HepG2 (cell line): ENCODE results near the gene PIAS1. TPM values are rescaled to one million over a fixed set of nuclear protein-coding genes. Genes with fewer than 3 reads are reported as not detected.

Experiments
- AHDC1 ChIP-seq: sonication (generic); formaldehyde crosslinking; IDR thresholded peaks from 2 replicates; pipeline ENCODE4 v1.5.1; 2020; ENCODE audit warnings: mild to moderate bottlenecking, missing genetic modification reagents, borderline replicate concordance
- ASH2L ChIP-seq: fragments of 300-600, 200-600 bp; sonication (generic); IDR thresholded peaks from 2 replicates; pipeline ENCODE4 v1.7.0; 2017; ENCODE audit warnings: low read depth, mild to moderate bottlenecking, moderate library complexity, mixed read lengths, low read length; ENCODE audit not compliant: insufficient read length
- ATF7-NPFF ChIP-seq: sonication (generic); formaldehyde crosslinking; IDR thresholded peaks from 2 replicates; pipeline ENCODE4 v1.8.1; 2023; ENCODE audit warnings: mild to moderate bottlenecking, low read depth, missing genetic modification reagents, moderate library complexity
- FOXP1 ChIP-seq, 2 experiments: fragments of 450-650 bp in 1 of 2; IDR thresholded peaks; 2 replicates each; pipeline ENCODE4 v1.6.1; 2017 to 2018; ENCODE audit warnings: antibody characterized with exemption in 1 of 2
- HDAC1 ChIP-seq: sonication (generic); formaldehyde crosslinking; IDR thresholded peaks from 2 replicates; pipeline ENCODE4 v1.5.1; 2020; ENCODE audit warnings: mild to moderate bottlenecking, missing genetic modification reagents
- HHEX ChIP-seq: IDR thresholded peaks from 2 replicates; pipeline ENCODE4 v1.6.1; 2016; ENCODE audit warnings: control low read depth
- HMGA1 ChIP-seq: sonication (generic); formaldehyde crosslinking; conservative IDR thresholded peaks from 2 replicates; pipeline ENCODE4 v1.4.0; 2020; ENCODE audit warnings: missing genetic modification reagents
- MIER3 ChIP-seq: IDR thresholded peaks from 2 replicates; pipeline ENCODE4 v1.6.1; 2016; ENCODE audit warnings: missing compliant biosample characterization, borderline replicate concordance
- NFYC ChIP-seq: IDR thresholded peaks from 2 replicates; pipeline ENCODE4 v1.6.1; 2016; ENCODE audit warnings: missing genetic modification reagents, missing compliant biosample characterization
- PAXIP1 ChIP-seq: sonication (generic); formaldehyde crosslinking; conservative IDR thresholded peaks from 2 replicates; pipeline ENCODE4 v1.4.0; 2020; ENCODE audit warnings: mild to moderate bottlenecking, missing genetic modification reagents, moderate library complexity
- SMAD3 ChIP-seq: sonication (generic); formaldehyde crosslinking; IDR thresholded peaks from 2 replicates; pipeline ENCODE4 v1.4.0; 2020; ENCODE audit warnings: missing genetic modification reagents
- SOX5 ChIP-seq: IDR thresholded peaks from 2 replicates; pipeline ENCODE4 v1.6.1; 2016; ENCODE audit warnings: borderline replicate concordance
- ZBTB26 ChIP-seq: IDR thresholded peaks from 2 replicates; pipeline ENCODE4 v1.6.1; 2016; ENCODE audit warnings: missing compliant biosample characterization, missing genetic modification reagents, borderline replicate concordance
- polyA plus RNA-seq, 8 experiments: library from polyadenylated mRNA; depleted of rRNA in 3 of 8; stranded (reverse) in 7 of 8; unstranded in 1 of 8; fragments of >200 nt; fragmentation: Illumina TruSeq in 4 of 8; extraction: Trizol in 4 of 8; gene quantifications; 2 replicates each; pipeline versions ENCODE4 v1.2.1 to v1.2.3, GENCODE V29; 2011 to 2016; ENCODE audit warnings: low read depth in 4 of 8, missing spikeins in 1 of 8, mixed read lengths in 1 of 8; ENCODE audit not compliant: insufficient read depth in 1 of 8
- total RNA-seq, 5 experiments: library from RNA; depleted of rRNA; stranded (reverse); fragments of >200 nt; fragmentation: Illumina TruSeq; extraction: Trizol; gene quantifications; 2 replicates each; pipeline ENCODE4 v1.2.3, GENCODE V29; 2016; ENCODE audit warnings: low read depth in 1 of 5

Gene PIAS1
- total and polyA plus RNA-seq, 2 of the 13 experiments (the other 11 are each of a cell fraction or from before 2014, with no cell fraction given), result 20.7 to 33.7 TPM

- TF ChIP-seq AHDC1 (CRISPR knock-in tag) (peak; percentile 52; the same call in 1 of the 2 replicates), FOXP1 (IDR thresholded peaks at IDR 0.05) (no peak), FOXP1 (CRISPR knock-in tag; IDR thresholded peaks at IDR 0.05) (peak; percentile 73), MIER3 (no peak), HDAC1 (CRISPR knock-in tag) (peak; percentile 31; the same call in 1 of the 2 replicates), ATF7-NPFF (no peak), SMAD3 (CRISPR knock-in tag) (0 out of 2 replicates have a peak, but pooled peaks have one; percentile 27), PAXIP1 (peak; percentile 45), HMGA1 (no peak), ASH2L (peak; percentile 37), SOX5 (peak; percentile 44; the same call in 1 of the 2 replicates), NFYC (CRISPR knock-in tag) (no peak), HHEX (peak; percentile 60; the same call in 1 of the 2 replicates), ZBTB26 (no peak)
Observed at GRCh38 chr15:68042156-68042854, 11.8 kb upstream of the PIAS1 start (continued).
